Prostate gland (tissue), 2 donors: ENCODE results near the gene RAPGEF2.

Experiments used
- CTCF ChIP-seq, 4 experiments: fragments of 200-600 bp in 2 of 4; fragments of 450-650 bp in 2 of 4; sonication (generic) in 2 of 4; IDR thresholded peaks; 1 replicate in 3 of 4; 2 replicates in 1 of 4; pipeline ENCODE4 v1.5.1; 2016 to 2019; ENCODE audit warnings: antibody characterized with exemption in 4 of 4, mild to moderate bottlenecking in 2 of 4, moderate library complexity in 2 of 4
- POLR2A ChIP-seq: fragments of 450-650 bp; IDR thresholded peaks from one replicate; pipeline ENCODE4 v1.6.1; 2016; ENCODE audit warnings: antibody characterized with exemption, mild to moderate bottlenecking
- POLR2AphosphoS5 ChIP-seq: sonication (generic); formaldehyde crosslinking; IDR thresholded peaks from one replicate; pipeline ENCODE4 v1.6.1; 2017; ENCODE audit warnings: antibody characterized with exemption

GRCh38 chr4:159219862-159220261 lies 117.0 kb downstream of the RAPGEF2 start:
- TF ChIP-seq CTCF (IDR thresholded peaks at IDR 0.05) (no peak), POLR2A (no peak), POLR2AphosphoS5 (no peak)
